DMS153 treated with DMSO at 0.1 percent for 48 hours (cell line): Measurements from ENCODE around the gene ALK.

ENCODE experiments used
- DNase-seq: peaks from one replicate; lab custom pipeline; 2025; ENCODE audit not compliant: unreplicated experiment; lab: John Stamatoyannopoulos, UW

Gene ALK

DNA sequence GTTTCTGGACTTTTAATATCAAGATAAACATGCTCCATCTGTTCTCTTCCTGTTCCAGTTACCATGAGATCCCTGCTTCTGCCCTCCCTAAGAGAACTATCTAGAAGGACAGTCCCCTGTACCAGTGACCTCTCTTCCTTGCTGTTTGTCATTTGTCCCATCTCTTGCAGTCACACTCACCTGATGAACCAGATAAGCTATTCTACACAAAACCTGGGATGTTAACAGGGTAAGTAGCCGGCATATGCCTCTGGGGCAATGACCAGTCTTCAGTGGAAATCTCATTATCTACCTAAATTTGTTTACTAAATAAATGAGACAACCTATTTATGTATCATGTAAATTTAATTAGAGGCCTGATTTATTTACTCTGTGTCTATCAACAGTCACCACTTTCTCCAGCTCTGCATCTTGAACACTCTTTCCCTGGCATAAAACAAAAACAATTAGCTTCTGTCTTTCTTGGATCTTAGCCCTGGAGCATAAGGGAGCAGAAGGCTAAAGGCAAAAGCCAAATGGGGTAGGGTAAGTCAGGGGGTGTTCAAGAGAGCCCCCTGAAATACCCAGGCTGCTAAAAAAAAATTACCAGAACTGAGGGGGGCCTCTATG lies 337.7 kb downstream of the ALK start:
- DNase-seq = no peak

DNA sequence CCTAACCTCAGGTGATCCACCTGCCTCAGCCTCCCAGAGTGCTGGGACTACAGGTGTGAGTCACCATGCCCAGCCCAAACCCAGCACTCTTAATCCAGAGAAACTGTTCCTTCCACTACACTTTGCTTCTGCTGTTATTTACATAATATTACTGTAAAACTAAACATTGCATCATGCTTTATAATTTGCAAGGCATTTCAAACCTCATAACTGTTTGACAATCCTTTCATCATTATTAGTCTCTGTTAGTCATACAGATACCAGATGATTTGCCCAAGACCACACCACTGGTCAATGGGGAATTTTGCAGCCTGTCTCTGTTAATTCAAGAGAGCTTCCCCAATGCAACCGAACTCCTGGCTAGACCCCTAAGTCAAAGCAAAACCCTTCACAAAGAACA lies 338.3 kb downstream of the ALK start:
- no peak for DNase-seq

DNA sequence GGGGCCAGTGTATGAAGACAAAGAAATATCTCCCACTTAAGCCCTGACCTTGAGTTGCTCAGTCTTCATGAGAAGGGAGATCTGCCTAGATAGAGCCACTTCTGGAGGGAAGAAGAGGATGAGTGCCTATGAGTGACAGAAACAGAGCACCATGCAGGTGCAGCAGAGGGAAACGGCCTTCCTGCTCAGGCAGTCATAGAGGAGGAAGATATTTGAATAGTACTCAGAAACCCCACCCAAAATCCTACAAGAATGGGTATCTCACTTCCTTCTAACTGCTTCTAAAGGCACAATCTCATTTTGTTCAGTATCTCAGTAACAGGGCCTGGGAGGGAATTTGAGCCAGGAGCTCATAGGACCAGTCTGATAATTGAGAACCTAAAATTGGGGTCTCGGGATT lies 339.3 kb downstream of the ALK start:
- DNase-seq = no peak

DNA sequence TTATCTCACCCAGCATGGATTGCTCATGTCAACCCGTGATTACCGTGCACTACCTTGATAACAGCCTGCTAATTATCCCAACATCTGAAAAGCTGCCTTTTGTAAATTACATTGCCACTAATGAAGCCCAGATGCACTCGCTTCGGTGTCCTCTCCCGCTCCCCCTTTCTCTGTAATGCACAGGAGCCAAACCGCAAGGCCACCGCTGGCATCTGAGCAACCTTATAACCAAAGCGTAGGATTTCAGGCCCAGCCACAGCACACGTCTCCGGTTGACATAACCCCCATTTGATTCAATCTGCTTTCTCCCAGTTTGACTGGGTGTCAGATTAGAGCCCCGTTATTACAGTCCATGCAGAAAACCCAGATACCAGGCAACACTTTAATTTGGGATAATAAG lies 341.2 kb downstream of the ALK start:
- DNase-seq = no peak

DNA sequence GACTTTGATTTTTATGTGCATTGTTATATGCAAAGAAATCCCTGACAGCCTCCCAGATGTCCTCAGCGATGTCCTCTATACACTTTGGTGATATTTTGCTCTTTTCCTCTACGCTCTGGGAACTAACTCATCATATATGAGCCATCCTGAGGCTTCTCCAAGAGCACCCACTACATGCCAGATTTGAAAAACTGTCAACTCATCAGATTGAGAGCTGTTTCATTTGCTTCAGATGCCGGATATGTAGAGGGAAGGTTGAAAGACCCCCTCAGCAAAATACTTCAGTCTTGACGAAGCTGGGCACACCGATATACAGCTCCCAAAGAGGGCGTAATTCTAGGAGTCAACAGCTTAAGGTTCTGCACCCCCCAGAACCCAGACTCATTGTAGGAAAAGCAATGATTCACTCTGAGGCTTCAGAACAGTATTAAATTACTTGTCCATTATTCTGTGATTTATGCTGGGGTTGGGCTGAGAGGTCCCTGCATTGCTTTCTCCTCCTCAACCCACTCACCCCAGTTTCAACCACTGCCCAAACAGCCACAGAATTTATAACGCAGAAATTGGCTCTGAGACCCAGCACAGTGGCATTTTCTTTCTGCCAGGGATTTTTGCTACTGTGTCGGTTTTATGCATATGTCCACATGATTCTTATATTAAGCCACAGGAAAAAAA lies 341.8 kb downstream of the ALK start:
- DNase-seq = no peak

GRCh38 chr2:29578084-29578598 lies 343.2 kb downstream of the ALK start:
- no peak for DNase-seq

DNA sequence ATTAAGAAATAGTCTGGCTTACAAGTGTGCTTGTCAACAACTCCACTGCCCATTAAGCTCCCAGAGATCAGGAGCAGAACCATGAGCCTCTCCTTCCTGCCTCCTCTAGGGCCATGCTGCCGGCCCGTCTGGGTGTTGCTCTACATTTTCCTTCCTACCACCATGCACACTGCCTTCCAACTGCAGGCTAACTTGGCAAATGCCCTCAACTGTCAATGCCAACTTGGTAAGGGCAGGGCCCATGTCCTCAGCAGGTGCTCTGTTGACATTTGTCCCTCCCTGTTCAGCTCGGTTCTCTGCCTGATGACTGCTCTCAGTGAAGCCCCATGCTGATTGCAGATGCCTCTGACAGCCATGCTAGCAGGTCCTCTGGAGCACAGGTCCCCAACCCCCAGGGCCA lies 345.2 kb downstream of the ALK start:
- no peak for DNase-seq

GRCh38 chr2:29575370-29575890 lies 346.0 kb downstream of the ALK start:
- DNase-seq = no peak

DNA sequence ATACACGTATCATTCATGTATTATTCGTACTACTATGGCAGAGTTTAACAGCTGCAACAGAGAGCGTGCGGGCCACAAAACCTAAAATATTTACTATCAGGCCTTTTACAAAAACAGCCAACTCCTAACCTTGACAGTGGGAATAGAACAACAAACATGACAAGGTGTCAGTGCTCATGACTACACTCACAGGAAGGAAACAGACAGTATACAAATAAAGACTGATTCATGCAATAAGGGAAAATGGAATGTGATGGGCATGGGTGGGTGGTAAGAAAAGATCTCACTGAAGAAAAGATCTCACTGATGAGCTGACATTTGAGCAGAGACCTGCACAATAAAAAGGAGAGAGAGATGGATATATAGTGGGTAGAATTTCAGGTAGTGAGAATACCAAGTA lies 347.8 kb downstream of the ALK start:
- DNase-seq = no peak

GRCh38 chr2:29573147-29573546 lies 348.2 kb downstream of the ALK start:
- DNase-seq = no peak

DNA sequence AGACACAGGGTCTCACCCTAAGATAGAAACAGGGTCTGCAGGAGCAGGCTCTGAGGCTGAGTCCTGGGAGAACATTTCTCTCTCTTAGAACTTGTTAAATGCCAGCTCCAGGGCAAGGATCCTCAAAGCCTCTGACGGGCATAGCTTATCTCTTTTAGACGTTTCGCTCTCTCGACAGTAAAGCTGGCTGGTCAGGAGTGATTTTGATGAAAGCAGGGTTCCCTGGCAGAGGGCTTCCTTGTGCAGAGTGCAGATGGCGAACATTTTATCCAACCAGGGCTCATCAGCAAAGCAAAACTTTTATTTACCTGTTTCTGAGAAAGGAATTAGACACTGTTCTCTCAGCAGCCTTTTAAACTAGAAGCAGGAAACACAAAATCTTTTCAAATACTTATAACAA lies 350.8 kb downstream of the ALK start:
- no peak for DNase-seq

DNA sequence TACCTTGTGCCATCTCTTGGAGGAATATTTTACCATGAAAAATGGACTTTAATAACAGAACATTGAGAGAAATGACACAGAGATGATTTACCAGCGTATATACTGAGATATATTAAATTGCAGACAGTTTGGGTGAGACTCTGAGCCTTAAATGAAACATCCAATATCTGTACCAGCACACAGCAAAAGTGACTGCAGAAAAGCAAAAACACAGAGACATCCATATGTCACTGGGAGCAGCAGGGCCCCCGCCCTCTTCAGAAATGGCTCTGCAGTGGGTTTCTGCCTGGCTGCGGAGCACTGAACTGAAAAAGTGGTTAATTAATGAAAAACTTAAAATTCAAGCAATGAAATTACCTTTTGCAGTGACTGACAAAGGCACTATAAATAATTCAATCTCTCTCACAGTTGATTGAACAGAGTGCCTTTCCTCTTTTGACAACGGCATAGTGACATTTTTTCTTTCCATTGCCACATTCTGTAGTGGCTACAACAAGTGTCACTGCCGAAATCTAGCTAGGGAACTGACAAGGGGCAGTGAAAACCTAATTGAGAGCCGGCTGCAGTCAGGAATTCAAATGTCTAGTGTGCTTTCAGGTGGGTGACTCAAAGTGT lies 353.4 kb downstream of the ALK start:
- no peak for DNase-seq

DNA sequence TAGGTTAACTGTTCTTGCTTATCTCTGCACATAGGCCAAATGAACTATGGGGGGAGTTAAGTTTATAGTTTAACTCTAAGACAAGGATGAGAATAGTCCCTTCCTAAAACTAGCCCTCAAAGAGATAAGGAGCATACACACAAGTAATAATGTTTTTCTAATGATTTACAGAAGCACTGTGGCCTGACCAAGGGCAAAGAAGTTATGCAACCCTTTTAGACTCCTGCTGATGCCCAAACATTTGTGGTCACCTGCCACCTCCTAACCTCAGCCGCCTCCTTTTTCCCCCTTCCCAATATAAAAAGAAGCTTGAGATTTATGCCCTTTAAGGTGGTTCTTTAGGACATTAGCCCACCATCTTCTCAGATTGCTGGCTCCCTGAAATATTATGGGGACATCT lies 357.7 kb downstream of the ALK start:
- no peak for DNase-seq

DNA sequence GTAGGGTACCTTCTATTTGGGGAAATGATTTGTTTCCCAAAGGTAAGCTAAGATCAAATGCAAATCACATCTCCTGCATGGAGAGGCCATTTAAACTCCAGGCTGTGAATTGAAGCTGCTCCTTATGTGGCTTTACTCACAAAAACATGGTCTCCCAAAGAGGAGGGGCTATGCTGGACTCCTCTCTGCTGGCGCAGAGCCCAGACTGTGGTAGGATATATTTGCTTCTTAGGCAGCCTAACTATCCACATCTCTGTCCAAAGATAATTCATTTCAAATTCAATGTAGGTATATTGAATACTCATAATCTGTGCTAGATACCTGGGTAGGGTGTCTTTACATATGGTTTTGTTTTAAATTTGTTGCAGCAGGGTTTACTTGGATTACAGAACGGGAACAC lies 358.5 kb downstream of the ALK start:
- DNase-seq = peak; percentile 8

- no peak for DNase-seq
Observed at GRCh38 chr2:29562319-29562718, 359.1 kb downstream of the ALK start.

DNA sequence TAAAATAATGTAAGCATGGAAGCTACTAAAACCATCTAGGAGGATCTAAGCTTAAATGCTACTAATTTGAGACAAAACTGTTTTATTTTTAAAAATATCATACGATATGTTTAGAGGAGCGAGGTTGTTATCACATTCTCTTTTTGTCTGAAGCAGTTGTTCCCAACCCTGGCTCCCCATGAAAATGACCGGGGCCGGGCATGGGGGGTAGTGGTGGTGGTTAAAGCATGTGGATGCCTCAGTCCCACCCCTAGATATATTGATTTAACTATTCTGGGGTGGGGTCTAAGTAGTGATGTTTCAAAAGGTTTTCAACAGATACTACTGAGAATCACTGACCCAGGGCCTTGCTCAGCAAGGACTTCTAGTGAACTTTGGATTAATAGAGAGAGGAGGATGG lies 359.8 kb downstream of the ALK start:
- DNase-seq = no peak

GRCh38 chr2:29561181-29561580 lies 360.2 kb downstream of the ALK start:
- DNase-seq = no peak

DNA sequence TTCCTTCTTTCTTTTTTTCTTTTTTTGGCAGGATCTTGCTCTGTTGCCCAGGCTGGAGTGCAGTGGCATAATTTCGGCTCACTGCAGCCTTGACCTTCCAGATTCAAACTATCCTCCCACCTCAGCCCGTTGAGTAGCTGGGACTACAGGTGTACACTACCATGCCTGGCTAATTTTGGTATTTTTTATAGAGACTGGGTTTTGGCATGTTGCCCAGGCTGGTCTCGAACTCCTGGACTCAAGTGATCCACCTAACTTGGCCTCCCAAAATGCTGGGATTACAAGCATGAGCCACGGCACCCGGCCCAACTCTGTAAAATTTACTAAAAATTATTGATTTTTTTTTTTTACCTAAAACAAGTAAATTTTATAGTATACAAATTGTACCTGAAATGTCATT lies 360.8 kb downstream of the ALK start:
- DNase-seq = no peak

GRCh38 chr2:29560030-29560429 lies 361.4 kb downstream of the ALK start:
- no peak for DNase-seq

GRCh38 chr2:29559578-29559977 lies 361.8 kb downstream of the ALK start:
- DNase-seq = no peak

GRCh38 chr2:29558097-29558496 lies 363.3 kb downstream of the ALK start:
- DNase-seq = no peak

DNA sequence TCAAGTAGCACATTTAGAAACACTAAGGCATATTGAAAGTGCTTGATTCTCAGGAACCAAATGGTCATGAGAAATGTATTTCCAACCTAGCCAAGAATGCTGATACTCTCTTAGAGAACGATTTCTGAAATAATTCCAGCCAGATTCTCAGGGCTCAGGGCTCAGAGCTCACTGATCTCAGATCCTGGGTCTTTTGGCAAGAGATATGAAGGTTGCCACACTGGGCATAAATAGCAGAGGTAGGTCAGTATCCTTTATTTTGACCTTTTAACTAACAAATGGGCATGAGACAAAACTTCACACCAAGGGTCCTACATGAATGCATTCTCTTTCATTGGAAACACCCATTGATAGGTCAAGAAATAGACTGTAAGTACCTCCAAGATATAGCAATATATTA lies 364.1 kb downstream of the ALK start:
- DNase-seq = no peak
